Stimulated activated CD4-positive, alpha-beta T cell treated with anti-CD3 and anti-CD28 coated beads, Interleukin-1b, Interleukin-23, amount 100 ng/mL, for 1 hour (primary cell): Measurements from ENCODE around the gene RTF1.
"Not testable (repeated sequence)": the region's sequence is repeated elsewhere in the genome, so short reads cannot be mapped to it uniquely, and the experiment has no call there.

Experiments
- DNase-seq, 2 donors: peaks; one replicate each; pipeline ENCODE4 v3.0.0-alpha.2; 2020; ENCODE audit warnings: low read depth in 2 of 2

Gene RTF1

GRCh38 chr15:41437448-41437847, 20.6 kb downstream of the RTF1 start:
- DNase-seq: no peak

- DNase-seq: no peak
Measured at GRCh38 chr15:41438206-41438605, 21.3 kb downstream of the RTF1 start.

DNA sequence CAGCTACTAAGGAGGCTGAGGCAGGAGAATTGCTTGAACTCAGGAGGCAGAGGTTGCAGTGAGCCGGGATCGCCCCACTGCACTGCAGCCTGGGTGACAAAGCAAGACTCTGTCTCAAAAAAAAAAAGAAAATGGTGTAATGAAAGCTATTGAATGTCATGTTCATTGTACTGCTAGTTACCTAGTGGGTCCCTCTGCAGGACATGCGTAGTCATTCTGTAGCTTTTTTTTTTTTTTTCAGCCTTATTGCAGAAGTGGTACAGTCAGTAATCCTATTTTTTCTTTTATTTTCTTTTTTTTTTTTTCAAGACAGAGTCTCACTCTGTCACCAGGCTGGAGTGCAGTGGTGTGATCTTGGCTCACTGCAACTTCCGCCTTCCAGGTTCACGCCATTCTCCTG, 21.9 kb downstream of the RTF1 start:
- DNase-seq: not testable (repeated sequence)

- no peak for DNase-seq
Measured at GRCh38 chr15:41443275-41443674, 26.4 kb downstream of the RTF1 start.

- DNase-seq: no peak
Measured at GRCh38 chr15:41445399-41445798, 28.5 kb downstream of the RTF1 start.

- no peak for DNase-seq
Measured at GRCh38 chr15:41462084-41462795, 45.3 kb downstream of the RTF1 start.

DNA sequence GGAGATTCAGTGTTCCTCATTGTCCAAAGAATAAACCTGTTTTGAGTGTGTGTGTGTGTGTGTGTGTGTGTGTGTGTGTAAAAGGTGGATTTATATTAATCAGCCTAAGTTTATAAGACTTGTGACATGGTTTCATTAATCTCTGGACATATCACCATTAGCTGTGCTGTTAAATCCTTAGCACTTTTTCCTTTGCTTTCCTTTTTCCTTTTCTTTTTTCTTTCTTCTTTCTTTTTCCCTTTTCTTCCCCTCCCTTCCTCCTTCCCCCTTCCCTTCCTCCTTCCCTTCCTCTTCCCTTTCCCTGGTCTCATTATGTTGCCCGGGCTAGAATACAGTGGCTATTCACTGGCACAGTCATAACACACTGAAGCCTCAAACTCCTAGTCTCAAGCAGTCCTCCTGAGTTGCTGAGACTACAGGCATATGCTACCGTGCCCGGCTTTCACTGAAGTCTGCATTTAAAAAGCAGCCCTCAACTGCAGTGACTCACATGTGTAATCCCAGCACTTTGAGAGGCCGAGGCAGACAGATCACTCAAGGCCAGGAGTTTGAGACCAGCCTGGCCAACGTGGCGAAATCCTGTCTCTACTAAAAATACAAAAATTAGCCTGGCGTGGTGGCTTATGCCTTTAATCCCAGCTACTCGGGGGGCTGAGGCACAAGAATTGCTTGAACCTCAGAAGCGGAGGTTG, 48.1 kb downstream of the RTF1 start:
- DNase-seq: no peak

DNA sequence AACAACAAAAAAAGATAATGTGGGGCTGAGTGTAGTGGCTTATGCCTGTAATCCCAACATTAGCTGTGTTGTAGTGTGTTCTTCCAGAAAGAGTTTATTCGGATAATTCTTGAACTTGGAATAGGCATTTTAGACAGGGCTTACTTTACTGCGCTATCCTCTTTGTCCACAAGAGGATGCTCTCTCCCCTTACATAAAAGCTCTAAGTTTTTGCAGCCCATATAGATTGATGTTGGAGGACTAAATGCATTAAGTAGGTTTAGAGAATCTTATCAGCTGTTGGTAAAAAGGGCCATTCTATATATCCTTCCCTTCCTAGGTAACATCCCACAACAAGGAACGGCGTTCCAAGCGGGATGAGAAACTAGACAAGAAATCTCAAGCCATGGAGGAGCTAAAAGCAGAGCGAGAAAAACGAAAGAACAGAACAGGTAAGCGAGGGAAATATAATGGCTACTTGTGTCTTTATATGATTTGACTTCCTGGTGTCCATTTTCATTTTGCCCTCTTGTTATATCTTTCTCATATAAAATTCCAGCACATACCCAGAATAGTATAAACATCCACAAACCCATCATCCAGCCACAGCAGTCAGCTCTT, 49.0 kb downstream of the RTF1 start:
- no peak for DNase-seq

DNA sequence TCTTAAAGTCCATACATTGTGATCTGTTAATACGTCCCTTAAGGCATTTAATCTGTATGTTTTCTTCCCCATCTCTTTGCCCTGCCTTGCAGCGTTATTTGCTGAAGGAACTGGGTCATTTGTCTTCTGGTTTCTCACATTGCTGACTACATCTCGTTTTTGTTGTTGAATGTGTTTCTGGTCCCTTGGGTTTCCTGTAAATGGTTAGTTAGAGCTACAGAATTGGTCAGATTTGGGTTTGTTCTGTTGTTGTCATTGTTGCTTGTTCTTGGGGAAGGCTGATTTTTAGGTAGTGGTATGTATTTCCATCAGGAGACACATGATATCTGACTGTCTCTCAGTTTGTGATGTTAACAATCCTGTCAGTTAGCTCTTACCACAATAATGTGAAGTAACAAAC, 49.8 kb downstream of the RTF1 start:
- DNase-seq: no peak

DNA sequence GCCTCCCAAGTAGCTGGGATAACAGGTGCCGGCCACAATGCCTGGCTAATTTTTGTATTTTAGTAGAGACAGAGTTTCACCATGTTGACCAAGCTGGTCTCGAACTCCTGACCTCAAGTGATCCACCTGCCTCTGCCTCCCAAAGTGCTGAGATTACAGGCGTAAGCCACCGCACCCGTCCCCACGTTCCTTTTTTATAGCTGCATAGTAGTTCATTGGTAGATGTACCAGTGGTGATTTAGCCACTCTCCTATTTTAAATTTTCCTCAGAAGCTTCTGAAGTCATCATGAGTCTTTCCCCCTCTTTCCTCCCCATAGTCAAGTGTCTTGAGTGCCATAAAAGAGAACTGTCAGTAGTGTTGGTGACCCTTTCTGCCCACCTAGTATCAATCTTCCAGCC, 52.7 kb downstream of the RTF1 start:
- not testable (repeated sequence) for DNase-seq

DNA sequence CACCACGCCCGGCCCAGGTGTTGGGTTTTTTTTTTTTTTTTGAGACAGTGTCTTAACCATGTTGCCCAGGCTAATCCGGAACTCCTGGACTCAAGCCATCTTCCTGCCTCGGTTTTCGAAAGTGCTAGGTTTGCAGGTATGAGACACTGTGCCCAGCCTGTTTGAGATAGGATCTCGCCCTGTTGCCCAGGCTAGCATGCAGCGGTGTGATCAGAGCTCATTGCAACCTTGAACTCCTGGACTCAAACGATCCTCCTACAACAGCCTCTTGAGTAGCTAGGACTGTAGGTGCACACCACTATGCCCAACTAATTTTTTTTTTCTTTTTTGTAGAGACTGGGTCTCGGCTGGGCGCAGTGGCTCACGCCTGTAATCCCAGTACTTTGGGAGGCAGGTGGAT, 56.5 kb downstream of the RTF1 start:
- no peak for DNase-seq

DNA sequence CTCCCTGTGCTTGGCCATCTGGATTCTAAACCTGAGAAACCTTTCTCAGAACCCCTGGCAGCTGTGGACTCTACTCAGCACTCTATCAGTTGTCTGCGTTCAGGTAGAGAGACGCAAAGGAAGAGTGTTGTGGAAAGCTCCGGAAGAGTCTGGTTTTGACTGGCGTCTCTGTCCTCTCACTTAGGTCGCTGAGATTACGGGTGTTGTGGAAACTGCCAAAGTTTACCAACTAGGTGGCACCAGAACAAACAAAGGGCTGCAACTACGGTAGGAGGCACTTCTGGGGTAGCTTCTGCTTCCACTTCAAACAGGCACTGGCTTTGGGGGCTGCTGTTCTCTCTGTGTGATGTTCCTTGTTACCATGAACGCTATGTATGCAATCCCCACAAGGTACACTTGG, 57.5 kb downstream of the RTF1 start:
- DNase-seq: no peak

DNA sequence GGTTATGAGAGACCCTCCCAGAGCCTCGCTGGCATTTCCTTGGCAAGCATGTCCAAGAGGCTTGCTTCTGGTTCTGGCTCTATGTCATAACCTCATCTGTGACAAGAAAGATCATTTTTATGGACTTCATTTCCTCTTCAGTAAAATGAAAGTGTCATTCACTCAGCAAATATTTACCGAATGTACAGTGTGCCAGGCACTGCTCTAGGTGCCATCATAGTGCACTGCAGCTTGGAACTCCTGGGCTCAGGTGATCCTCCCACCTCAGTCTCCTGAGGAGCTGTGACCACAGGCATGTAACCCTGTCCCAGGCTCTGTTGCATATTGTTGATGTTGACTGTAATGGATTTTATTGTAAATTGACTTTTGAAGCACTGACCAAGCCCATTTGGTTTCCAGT, 58.0 kb downstream of the RTF1 start:
- DNase-seq: no peak

DNA sequence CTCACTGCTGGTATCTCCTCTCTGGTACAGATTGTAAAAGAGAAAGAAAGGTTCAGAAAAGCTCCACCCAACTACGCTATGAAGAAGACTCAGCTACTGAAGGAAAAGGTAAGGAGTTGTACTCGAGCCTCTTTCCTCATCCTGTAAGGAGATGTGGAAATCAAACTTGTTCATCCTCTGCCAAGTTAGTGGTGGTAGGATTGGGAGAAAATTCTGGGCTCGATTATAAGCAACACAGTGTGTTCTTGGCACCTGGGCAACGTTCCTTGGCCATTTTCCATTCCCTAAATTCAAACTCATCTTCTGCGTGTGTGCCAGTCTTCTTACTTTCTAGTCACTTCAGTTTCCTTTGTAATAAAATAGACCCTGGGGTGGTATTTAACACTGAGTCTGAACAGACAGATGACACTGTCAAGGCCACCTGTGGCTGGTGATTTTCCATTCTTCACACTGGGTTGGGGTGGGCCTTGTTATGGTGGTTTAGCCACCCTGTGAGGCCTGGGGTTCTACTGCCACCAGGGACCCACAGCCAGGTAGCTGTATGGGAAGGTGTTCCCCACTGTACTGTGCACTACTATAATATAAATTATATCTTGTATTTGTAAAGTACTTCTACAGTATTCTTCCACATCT, 59.6 kb downstream of the RTF1 start:
- no peak for DNase-seq

GRCh38 chr15:41480396-41481140, 63.7 kb downstream of the RTF1 start:
- DNase-seq: no peak

- DNase-seq: no peak
Measured at GRCh38 chr15:41482110-41482877, 65.4 kb downstream of the RTF1 start.

- no peak for DNase-seq
Measured at GRCh38 chr15:41483115-41483514, 66.2 kb downstream of the RTF1 start.

DNA sequence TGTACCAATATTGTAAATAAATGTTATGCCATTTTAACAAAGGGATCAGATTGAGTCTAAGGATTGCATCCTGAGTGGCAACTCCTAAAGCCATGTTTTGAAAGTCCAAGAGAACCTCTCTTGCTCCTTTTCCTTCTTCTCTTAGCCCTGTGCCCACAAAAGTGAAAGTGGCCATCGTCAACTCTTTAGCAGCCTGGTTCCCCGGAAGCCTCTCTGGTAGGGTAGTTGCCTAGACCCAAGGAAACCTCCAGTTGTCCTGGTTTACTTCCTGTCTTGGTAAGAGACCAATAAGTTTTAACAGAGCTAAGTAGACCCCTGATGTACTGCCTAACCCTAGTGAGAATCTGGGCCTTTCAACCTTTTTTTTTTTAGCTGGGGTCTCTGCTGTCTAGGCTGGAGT, 66.6 kb downstream of the RTF1 start:
- DNase-seq: no peak

- no peak for DNase-seq
Measured at GRCh38 chr15:41484937-41485625, 68.2 kb downstream of the RTF1 start.

DNA sequence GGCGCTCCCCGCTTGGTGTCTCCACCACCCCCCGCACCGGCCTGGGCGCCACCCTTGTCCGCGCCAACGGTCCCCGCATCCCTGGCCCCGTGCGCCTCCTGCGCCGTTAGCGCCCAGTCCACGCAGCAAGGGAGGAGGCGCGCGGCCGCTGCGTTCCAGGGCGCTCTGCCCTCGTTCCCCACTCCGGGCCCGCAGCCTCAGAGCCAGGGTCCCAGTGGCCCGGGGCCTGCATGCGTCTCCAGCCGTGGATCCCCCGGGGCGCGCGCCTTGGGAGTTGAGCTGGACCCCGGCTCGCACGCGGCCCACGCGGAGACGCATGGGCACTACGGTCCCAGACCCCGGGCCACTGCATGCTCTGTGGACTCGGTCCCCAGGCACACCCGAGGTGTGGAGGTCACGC, 69.4 kb downstream of the RTF1 start:
- DNase-seq: no peak

DNA sequence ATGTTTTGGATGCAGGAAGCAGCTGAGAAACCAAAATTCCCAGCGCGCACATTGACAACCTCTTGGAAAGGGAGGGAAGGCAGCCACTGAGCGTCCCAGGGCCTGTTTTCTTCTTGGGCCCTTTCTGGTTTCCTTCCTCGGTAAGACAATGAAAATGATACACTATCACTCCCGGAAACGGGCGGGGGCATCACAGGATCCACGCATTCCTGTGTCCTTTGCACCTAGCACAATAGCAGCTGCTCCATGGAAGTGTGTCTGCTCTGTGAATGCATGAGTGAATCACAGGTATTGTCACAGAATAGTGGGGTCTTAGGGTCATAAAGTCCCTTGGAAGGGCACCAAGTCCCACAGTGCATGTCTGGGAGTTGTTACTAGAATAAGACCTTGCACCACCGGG, 70.5 kb downstream of the RTF1 start:
- DNase-seq: no peak
